IPS-NIHi11 (cell line): ENCODE measurements around the gene FBLN7.

Experiments used
- DNase-seq: peaks from one replicate; pipeline ENCODE4 v3.0.0; 2012; ENCODE audit warnings: mixed read lengths, low spot score

Gene FBLN7

DNA sequence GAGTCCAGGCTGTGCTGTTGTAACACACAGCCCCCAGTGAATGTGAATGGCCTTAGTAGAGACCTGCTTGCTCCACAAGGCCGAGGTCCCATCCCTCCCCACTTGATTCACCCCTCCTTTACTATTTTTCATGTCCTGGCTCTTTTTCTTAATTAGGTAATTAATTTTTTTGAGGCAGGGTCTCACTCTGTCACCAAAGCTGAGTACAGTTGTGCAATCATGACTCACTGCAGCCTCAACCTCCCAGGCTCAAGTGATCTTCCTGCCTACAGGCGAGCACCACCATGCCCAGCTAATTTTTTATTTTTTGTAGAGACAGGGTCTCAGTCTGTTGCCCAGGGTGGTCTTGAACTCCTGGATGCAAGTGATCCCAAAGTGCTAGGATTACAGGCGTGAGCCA is 19.3 kb downstream of the FBLN7 start:
- DNase-seq: no peak

DNA sequence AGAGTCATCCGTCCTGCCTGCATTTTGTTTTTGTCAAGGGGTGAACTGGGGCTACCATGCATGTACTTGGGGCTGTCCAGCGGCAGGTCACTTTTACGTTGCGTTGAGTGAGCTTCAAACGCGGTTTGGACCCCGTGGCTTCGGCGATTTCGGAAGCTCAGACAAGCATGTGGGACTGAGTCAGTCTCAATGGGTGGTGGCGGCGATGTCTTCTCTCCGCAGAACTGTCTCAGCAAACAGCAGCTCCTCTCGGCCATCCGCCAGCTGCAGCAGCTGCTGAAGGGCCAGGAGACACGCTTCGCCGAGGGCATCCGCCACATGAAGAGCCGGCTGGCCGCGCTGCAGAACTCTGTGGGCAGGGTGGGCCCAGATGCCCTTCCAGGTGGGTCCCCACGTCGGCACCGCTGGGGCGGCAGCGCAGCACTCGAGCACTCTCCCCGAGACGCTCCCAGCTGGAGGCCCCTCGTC is 21.3 kb downstream of the FBLN7 start:
- no peak for DNase-seq

DNA sequence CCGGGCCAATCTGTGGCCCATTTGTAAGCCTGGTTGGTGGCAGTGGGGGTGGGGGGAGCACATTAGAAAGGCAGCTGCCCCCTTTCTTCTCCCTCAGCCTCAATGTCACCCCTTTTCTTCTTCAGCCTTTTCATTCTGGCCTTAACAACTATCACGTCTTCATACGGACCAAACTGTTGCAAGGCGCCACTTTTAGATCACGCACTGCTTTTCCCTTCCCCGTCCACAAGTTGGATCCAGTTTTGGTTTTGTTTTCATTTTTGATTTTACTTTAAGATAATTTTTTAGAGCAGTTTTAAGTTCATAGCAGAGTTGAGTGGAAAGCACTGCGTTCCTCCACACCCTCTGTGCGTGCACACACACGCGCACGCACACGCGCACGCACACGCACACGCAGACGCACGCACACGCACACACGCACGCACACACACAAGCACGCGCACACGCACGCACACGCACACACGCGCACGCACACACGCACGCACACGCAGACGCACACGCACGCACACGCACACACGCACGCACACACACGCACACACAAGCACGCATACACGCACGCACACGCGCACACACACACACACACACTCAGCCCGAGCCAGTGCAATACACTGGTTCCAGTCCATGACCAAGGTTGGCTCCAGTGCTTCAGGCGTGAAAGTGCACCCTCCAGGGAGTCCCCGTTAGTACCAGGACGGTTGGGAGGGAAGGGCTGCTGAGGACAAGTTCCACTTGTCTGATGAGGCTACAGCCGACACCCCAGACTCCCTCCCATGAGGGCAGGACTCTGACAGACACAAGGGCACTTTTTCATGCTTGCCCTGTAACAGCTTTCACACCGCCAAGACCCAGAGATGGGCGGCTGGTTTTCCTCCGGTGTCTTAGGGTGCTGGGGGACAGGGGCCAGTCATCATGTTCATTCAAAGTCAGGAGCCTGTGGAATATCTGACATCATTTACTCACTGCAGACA is 22.4 kb downstream of the FBLN7 start:
- DNase-seq: no peak

DNA sequence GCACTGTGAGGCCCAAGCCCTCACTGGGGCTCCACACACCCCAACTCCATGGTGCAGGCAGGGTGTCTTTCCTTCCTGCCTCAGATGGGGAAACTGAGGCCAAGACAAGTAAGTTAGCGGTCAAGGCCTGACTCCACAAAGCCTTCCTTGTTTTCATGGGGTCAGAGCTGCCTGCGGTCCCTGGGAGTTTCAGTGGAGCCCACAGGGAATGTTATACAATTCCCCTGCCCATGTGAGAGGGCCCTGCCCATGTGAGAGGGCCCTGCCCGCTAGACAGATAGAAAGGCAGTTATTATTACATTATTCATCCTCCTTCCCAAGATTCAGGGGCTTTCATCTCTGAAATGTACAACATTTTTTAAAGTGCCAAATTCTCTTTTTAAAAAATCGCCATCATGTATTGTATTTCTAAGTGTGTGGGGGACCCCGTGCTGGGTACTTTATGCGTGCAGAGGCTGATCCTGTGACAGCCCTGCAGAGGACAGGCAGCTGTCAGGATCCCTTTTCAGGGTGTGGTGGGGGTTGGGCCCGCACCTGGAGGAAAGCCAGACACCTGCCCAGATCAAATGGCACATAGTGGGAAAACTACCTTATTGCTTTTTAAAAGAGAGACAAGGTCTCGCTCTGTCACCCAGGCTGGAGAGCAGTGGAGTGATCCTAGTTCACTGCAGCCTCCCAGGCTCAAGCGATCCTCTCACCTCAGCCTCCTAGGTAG is 23.4 kb downstream of the FBLN7 start:
- DNase-seq: no peak

DNA sequence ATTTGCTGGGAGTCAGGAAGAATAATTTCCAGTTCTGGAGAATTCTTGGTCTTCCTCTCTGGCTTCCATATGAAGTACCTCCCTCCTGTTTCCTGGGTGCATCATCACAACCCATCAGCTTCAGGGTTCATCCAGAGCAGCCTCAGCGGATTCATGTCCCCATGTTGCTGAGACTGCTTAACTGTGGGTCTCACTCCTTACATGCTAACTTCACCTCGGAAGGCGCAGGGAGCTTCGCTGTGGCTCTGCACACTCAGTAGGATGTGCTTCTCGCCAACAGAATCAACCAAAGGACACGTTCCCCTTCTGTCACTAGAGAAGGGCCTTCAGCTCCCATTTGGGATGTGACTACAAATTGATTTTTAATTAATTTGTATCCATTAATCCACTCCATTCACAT is 24.2 kb downstream of the FBLN7 start:
- DNase-seq: no peak

DNA sequence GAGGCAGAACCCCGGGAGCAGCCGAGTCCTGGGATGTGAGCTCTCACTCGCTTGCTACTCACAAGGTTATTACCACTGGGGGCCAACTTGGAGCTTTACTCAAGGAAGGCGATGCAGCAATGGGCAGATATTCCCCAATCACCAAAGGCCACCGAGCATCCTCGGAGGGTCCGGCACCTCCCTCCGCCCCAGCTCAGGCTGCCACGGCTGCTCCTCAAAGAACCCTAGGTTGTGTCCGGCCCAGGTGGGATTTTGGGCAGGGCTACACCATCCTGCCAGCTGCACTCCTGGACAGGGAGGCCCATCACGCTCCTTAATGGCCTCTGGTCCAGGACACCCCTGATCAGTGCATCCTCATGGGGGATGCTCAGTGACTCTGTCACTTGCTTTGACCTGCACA is 24.8 kb downstream of the FBLN7 start:
- DNase-seq: no peak

DNA sequence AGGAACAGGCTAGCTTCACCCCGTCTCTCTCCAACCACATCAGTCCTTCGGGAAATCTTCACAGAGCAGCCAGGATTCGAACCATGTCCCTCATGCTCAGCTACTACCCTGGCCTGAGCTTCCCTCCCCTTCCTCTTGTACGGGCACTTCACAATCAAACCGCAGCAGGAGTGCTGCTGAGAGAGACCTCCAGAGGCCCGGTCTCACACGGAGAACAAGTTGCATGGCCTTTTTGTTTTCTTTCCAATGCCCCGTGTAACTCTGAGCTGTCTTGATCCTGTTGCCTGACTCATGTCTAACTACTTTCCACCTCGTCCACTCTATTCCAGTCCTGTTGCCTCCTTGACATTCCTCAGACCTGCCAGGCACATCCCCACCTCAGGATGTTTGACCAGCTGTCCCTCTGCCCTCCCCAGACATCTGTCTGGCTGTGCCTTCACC is 25.4 kb downstream of the FBLN7 start:
- DNase-seq: no peak

DNA sequence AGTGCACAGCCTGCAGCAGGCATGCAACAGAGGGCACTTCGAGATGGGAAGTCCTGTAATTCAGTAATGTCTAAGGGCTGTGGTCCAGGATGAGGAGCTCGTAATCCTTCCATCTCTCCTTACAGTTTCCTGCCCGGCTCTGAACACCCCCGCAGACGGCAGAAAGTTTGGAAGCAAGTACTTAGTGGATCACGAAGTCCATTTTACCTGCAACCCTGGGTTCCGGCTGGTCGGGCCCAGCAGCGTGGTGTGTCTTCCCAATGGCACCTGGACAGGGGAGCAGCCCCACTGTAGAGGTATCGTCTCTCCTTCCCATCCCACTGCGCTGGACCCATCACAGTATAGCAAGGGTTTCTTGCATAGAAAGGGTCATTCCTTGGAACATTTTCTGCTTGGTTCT is 26.7 kb downstream of the FBLN7 start:
- DNase-seq: no peak

DNA sequence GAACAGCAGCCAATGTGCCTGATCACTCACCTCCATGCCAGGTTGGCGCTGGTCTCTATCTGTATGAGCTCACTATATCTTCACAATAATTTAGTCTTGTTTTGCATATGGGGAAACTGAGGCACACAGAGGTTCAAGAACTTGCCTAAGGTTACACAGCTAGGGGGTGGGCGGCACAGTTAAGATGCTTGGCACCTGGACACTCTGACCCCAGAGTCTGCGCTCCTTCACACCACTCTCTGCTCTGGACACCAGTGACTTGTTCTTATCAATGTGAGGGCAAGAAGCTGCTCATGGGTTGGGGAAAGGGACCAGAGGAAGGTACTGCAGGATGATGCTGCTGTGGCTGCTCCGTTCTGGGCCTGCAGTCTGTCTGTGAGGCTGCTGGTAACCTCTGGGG is 27.1 kb downstream of the FBLN7 start:
- no peak for DNase-seq

DNA sequence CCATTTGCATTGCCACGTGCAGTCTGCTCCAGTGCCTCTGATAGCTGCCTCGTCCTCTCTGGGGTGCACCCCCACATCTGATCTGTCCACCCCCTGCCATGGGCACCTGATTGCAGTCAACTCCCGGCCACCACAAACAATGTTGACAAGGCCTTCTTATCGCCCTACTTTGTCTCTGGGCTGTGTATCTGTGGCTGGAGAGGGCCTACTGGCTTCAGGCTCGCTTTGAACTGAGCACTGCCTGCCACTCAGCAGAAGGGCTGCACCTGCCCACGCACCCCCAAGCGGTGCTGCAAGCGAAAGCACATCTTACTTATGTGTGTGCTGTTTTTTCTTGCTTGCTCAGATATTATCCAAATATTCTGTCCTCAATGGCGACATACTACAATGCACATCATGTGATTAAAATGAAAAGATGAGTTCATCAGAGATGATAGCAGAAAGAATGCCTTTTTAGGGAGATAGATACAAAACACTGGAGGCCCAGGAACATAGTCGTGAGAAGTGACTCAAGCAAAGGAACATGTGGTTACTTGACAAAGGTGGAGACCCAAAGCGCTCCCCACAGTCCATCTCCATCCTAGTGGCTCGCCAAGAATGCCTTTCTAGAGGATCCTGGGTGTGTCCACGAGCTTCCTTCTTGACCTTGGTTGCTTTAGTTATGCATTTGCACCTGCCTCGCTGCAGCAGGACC is 28.8 kb downstream of the FBLN7 start:
- DNase-seq: no peak

DNA sequence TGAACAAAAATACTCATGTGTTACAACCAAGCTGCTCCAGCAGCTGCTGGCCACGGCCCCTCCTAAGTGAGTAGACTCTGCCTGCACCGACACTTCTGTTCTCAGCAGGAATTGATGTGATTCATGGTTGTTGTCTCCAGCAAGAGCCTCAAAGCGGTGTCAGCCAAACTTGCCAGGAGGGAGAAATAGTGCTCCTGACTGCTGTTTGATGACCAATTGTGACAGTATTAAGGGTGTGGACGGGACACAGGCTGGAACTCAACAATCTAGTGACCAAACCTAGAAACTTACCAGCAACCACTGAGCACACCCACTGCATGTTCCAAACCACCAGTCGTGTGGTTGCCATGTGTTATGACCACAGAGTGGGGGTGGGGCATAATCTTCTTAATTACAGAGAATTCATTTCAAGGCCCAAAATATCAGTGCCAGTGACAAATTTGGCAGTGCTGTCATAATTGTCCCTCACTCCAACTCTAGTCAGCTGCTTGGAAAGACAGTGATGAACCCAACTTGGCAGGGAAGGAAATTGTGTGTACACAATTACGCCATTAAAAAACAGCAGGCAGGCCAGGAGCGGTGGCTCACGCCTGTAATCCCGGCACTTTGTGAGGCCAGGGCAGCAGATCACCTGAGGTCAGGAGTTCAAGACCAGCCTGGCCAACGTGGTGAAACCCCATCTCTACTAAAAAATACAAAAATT is 30.4 kb downstream of the FBLN7 start:
- no peak for DNase-seq

DNA sequence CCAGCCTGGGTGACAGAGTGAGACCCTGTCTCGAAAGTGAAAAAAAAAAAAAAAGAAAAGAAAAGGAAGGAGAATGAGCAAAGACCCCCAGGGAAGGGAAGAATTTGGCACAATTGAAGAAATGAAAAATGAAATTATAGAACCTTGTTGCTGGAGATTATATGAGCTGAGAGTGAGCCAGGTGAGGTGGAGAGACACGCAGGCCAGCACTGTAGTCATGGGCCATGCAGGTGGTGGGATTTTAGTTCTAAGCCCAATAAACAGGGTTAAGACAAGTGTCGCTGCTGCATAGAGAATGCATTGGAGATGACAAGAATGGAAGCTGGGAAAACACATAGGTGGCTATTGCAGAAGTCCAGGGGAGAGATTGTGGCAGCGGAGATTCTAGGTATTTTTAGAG is 32.3 kb downstream of the FBLN7 start:
- DNase-seq: no peak

DNA sequence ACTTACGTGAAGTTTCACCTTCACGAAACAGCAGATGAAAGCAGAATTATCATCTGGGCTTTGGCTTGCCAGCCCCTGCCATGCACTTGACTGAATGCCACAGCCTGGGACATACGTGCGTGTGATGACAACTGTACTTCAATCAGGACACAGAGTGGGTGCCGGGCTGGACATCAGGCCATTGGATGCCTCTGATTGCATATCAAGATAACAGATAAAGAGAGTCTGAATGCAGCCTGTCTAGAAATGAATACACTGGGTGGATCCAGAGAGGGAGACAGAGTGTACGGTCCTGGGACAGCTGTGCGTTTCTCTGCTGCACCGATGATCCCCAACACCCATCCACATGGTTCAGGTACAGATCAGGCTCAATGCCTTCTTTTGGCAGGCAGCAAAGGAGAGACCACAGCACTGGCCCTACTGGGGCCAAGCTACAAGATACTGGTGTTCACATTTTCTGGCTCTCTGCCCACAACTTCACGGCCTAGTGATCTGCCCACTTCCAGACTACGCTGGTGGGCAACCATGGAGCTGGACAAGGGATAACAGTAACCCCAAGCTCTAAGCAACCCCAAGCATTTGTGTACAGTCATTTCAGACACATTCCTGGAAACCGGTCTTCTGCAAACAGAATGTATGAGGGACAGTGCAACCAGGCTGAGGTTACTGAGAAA is 35.6 kb downstream of the FBLN7 start:
- DNase-seq: no peak

DNA sequence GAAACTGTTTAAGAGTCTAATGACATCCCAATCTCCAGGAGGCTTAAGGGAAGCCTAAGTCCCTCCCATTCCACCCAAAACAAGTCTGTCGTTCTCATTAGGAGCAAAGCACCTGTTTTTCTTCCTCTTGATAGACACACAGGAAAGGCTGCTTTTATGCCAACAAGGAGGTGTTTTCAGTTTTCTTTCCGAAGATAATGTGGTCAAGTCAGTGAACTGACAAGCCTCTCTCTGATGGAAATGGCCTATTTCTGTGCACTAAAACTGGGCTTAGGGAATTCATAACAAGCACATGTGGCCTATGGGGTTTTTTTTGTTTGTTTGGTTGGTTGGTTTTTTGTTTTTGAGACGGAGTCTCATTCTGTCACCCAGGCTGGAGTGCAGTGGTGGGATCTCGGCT is 36.2 kb downstream of the FBLN7 start:
- no peak for DNase-seq

DNA sequence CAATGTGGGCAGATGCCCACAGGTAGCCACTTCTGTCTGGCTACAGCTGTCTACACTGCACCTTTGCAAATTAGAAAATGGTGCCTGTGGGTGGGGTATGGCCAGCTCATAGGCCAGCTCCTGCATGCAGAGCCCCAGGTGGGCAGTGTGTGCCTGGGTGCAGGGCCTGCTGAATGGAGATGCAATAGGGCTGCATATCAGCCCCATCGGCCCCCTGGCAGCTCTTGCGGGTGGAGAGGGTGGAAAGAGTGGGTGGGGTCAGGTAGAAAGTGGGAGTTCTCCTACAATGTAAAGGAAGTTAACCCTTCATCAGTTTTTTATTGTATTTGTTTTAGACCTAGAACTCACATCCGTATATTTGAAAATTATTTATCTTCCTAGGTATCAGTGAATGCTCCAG is 37.1 kb downstream of the FBLN7 start:
- no peak for DNase-seq

DNA sequence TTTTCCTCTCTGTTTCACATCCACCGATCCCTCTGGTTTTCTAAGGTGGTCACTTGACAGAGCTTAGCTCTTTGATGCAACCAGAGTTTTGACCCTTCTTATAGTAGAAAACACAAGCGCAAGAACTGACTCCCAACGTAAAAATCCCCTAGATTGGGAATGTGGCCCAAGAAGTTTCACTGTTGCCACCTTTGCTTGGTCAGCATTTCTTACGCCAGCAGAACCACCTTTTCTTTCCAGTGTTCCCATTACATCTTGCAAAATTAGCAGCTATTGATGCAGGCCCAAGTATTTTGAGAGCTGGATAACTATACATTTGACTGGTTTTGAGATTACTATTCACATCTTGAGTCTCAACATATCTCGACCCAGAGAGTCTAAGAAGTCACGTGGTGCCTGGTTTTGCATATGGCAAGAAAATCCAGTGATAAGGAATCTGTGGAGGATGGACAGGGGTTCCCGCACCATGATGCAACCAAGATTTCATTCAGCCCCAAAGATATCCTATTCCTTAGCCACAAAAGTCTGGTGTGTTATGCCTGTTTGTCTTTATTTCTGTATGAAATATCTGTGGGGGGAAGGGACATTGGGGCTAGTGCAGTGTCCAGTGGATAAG is 37.9 kb downstream of the FBLN7 start:
- DNase-seq: no peak

DNA sequence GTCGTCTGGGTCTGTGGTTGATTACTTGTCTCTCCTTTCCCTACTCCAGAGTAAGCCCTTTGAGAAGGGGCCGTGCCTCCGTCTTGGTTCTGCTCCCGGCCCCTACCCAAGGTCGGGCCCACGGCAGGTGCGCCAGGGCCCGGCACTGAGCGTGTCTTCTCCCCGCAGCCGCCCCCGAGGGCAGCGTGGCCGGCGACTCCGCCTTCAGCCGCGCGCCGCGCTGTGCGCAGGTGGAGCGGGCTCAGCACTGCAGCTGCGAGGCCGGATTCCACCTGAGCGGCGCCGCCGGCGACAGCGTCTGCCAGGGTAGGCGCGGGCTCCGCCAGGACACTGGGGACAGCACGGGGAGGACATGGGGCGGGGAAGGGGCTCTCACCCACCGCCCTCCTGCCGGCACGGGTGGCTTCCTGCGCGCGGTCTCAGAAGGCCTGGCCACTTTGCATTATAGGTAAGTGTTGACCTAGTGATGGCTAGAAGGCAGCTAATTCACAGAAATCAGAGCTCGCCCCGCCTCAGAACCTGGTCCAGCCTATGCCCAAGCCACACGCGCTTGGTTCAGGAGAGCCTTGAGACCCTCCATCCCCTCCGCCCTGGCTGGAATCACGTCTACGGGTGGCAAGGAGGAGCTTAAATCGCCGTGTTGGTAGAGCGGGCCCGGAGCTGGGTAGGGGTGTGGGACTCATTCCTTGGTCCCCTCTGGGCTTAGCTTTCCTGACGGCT is 43.5 kb downstream of the FBLN7 start:
- peak; percentile 73 for DNase-seq

DNA sequence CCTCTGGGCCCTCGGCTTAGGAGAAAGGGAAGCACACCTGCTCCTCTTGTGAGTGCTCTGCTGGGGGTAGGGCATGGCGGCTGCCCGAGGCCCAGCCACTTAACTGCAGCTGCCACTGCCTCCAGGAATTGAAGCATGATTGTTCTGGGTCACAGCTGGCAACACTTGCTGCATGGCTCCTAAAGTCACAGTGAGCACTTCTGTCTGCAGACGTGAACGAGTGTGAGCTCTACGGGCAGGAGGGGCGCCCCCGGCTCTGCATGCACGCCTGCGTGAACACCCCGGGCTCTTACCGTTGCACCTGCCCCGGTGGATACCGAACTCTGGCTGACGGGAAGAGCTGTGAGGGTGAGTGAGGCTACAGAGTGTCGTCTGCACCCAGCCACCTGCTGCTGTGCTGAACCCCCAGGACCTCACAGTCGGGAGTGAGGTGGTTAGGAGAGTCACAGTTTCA is 44.4 kb downstream of the FBLN7 start:
- DNase-seq: no peak

DNA sequence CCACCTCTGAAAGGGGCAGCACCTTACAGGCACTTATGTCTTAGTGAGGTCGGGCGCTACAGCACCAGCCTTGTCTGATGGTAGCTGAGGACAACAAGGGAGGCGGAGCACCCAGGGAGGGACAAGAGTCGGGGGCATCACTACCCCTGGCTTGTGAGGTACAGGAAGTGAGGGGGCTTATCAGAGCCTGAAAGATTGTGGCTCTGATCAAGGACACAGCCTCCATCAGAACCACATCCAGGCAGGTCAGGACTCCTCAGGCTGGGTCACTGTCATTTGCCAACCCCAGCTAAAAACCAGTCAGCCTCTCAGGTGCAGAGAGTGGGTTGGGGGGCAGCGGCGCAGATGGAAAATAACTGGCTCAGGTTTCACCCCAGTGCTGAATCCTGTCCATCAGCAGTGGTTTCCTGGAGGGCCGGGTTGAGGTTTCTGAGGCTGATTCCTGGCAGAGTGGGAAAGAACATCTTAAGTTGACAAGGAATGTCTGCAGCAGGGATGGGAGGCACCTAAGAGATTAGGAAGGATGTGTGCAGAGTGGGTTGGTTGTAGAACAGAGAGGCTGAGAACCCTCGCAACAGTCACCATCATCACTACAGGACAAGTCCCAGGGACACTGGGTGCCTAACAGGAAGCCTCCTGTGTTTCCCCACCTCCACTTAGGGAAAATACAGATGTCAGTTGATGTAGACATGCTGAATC is 45.3 kb downstream of the FBLN7 start:
- DNase-seq: no peak

DNA sequence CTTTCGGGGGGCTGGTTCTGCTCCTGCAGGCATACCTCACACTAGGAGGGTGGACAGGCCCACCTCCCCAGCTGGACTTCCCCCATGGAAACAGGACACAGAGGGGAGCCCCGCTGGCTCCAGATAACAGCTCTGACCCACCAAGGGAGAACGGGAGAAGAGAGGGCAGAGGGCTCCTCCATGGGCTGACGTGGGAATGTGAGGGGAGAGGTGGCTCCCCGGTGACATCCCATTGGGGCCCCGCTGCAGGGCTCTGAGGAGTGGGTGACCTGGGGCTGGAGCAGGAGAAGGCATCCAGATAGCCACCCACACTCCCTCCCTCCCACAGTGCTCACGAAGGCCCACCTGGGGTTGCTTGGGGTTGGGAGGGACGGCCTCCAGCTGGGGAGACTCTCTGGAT is 45.9 kb downstream of the FBLN7 start:
- no peak for DNase-seq
